Measurements from ENCODE around the gene CD84.

- TF ChIP-seq ELF4 (IDR thresholded peaks at IDR 0.05): no peak
- no peak for TF ChIP-seq NFRKB (IDR thresholded peaks at IDR 0.05)
Measured at GRCh38 chr1:160549665-160550006, 29.7 kb downstream of the CD84 start.
